HUDEP-2 (cell line): ENCODE measurements around the gene SYVN1.
A peak's percentile ranks its signal among the peaks of the same experiment; 100 is the strongest.
"Not testable (repeated sequence)": the region's sequence is repeated elsewhere in the genome, so short reads cannot be mapped to it uniquely, and the experiment has no call there.

Source experiments
- DNase-seq, 76 experiments: peaks; one replicate each; lab custom pipeline; 2025; ENCODE audit not compliant: unreplicated experiment in 76 of 76; lab: John Stamatoyannopoulos, UW

The SYVN1 gene

GRCh38 chr11:65152122-65152521, 17.8 kb upstream of the SYVN1 start:
- no peak for DNase-seq

GRCh38 chr11:65151331-65151899, 17.1 kb upstream of the SYVN1 start:
- no peak for DNase-seq

- peak in 74 of 76 experiments; percentile 36 to 93 (median 85) for DNase-seq
These were observed 16.4 kb upstream of the SYVN1 start for GRCh38 chr11:65150509-65151299.

- not testable (repeated sequence) for DNase-seq
These were observed 15.8 kb upstream of the SYVN1 start for GRCh38 chr11:65150131-65150508.

GRCh38 chr11:65148657-65149056, 14.3 kb upstream of the SYVN1 start:
- DNase-seq = no peak

GRCh38 chr11:65147352-65148075, 13.2 kb upstream of the SYVN1 start:
- DNase-seq = no peak

- no peak for DNase-seq
These were observed 7.7 kb upstream of the SYVN1 start for GRCh38 chr11:65141896-65142494.

GRCh38 chr11:65136515-65137096, 2.3 kb upstream of the SYVN1 start:
- no peak for DNase-seq

- no peak for DNase-seq
These were observed 1.4 kb upstream of the SYVN1 start for GRCh38 chr11:65135633-65136145.

GRCh38 chr11:65134952-65135632, 773 bp upstream of the SYVN1 start:
- peak in 74 of 76 experiments; percentile 32 to 94 (median 84) for DNase-seq

- DNase-seq = no peak
These were observed 595 bp downstream of the SYVN1 start for GRCh38 chr11:65133724-65134123.

- peak in 50 of 76 experiments; percentile 3 to 62 (median 42) for DNase-seq
These were observed 1.2 kb downstream of the SYVN1 start for GRCh38 chr11:65132988-65133700.

GRCh38 chr11:65132238-65132987, 1.9 kb downstream of the SYVN1 start:
- no peak for DNase-seq

- no peak for DNase-seq
These were observed 2.5 kb downstream of the SYVN1 start for GRCh38 chr11:65131895-65132237.

- DNase-seq = no peak
These were observed 2.9 kb downstream of the SYVN1 start for GRCh38 chr11:65131417-65131776.

- DNase-seq = peak in 2 of 76 experiments; percentile 8 to 16
These were observed 3.5 kb downstream of the SYVN1 start for GRCh38 chr11:65130631-65131416.

GRCh38 chr11:65129649-65130441, 4.5 kb downstream of the SYVN1 start:
- no peak for DNase-seq
